ENCODE data around the gene HDAC11.
"Not testable (repeated sequence)": the region's sequence is repeated elsewhere in the genome, so short reads cannot be mapped to it uniquely, and the experiment has no call there.

HDAC11 gene

GRCh38 chr3:13495921-13496723 lies 16.0 kb downstream of the HDAC11 start:
- Histone ChIP-seq H3K27me3 (no peaks in the 10 kb centered on the region), H3K4me1 (no peaks in the 10 kb centered on the region; the same call in 1 of the 2 replicates), H3K36me3 (no peaks in the 10 kb centered on the region), H3K9me3 (no peaks in the 10 kb centered on the region), H3K4me3 (ENCODE audit: low read depth, low read length) (no peak overlapping the region)
- peak; percentile 80 for TF ChIP-seq CTCF (IDR thresholded peaks at IDR 0.05; ENCODE audit: low read depth, low read length)
- peak; percentile 59 for DNase-seq

- Histone ChIP-seq H3K4me1 (no peaks in the 10 kb centered on the region; the same call in 1 of the 2 replicates), H3K4me3 (ENCODE audit: low read depth, low read length) (no peak overlapping the region), H3K9me3 (no peaks in the 10 kb centered on the region), H3K36me3 (no peaks in the 10 kb centered on the region), H3K27me3 (no peaks in the 10 kb centered on the region)
- TF ChIP-seq CTCF (IDR thresholded peaks at IDR 0.05; ENCODE audit: low read depth, low read length): no peak
- DNase-seq: no peak
These were observed 16.8 kb downstream of the HDAC11 start for GRCh38 chr3:13496879-13497278.

- Histone ChIP-seq H3K9me3 (no peaks in the 10 kb centered on the region), H3K4me1 (no peaks in the 10 kb centered on the region; the same call in 1 of the 2 replicates), H3K36me3 (no peaks in the 10 kb centered on the region), H3K27me3 (no peaks in the 10 kb centered on the region), H3K4me3 (ENCODE audit: low read depth, low read length) (no peak overlapping the region)
- no peak for TF ChIP-seq CTCF (IDR thresholded peaks at IDR 0.05; ENCODE audit: low read depth, low read length)
- DNase-seq: no peak
These were observed 17.3 kb downstream of the HDAC11 start for GRCh38 chr3:13497386-13497785.

GRCh38 chr3:13498354-13499060 lies 18.4 kb downstream of the HDAC11 start:
- Histone ChIP-seq H3K36me3 (no peaks in the 10 kb centered on the region), H3K9me3 (no peaks in the 10 kb centered on the region), H3K4me1 (no peaks in the 10 kb centered on the region; the same call in 1 of the 2 replicates), H3K27me3 (no peaks in the 10 kb centered on the region), H3K4me3 (ENCODE audit: low read depth, low read length) (no peak overlapping the region)
- TF ChIP-seq CTCF (IDR thresholded peaks at IDR 0.05; ENCODE audit: low read depth, low read length): no peak
- no peak for DNase-seq

GRCh38 chr3:13499246-13499645 lies 19.1 kb downstream of the HDAC11 start:
- not testable (repeated sequence) for H3K36me3 ChIP-seq; H3K4me1 ChIP-seq; H3K4me3 ChIP-seq (ENCODE audit: low read depth, low read length)

GRCh38 chr3:13500133-13500885 lies 20.2 kb downstream of the HDAC11 start:
- Histone ChIP-seq H3K36me3 (no peaks in the 10 kb centered on the region), H3K4me3 (ENCODE audit: low read depth, low read length) (no peak overlapping the region), H3K4me1 (no peaks in the 10 kb centered on the region; the same call in 1 of the 2 replicates), H3K9me3 (no peaks in the 10 kb centered on the region), H3K27me3 (no peaks in the 10 kb centered on the region)
- TF ChIP-seq CTCF (IDR thresholded peaks at IDR 0.05; ENCODE audit: low read depth, low read length): peak; percentile 46
- peak; percentile 35 for DNase-seq

More at GRCh38 chr3:13499246-13499645, 19.1 kb downstream of the HDAC11 start:
- not testable (repeated sequence) for H3K9me3 ChIP-seq, H3K27me3 ChIP-seq, DNase-seq

All from BE2C (cell line).